Endothelial cell of umbilical vein (primary cell): ENCODE measurements around the gene NES. TPM values are rescaled to one million over a fixed set of nuclear protein-coding genes. Genes with fewer than 3 reads are reported as not detected.

Experiments used
- BruUV-seq: library from RNA; stranded (reverse); fragments of 400-500 nt; replicated peaks from 2 replicates; lab custom pipeline; 2021; lab: Mats Ljungman, UMichigan
- CTCF ChIA-PET: fragments of 300-600, 350-600 bp; sonication (Branson Sonifier 250); formaldehyde crosslinking; loops from one replicate; lab custom pipeline; 2021; ENCODE audit warnings: antibody characterized with exemption, inconsistent platforms; lab: Charles Lee
- POLR2A ChIA-PET: fragments of 300-600, 350-600 bp; sonication (Branson Sonifier 250); formaldehyde crosslinking; loops from one replicate; lab custom pipeline; 2021; ENCODE audit warnings: antibody characterized with exemption, inconsistent platforms; lab: Charles Lee
- DNase-seq: peaks from one replicate; pipeline ENCODE4 v3.0.0-alpha.2; 2011; ENCODE audit warnings: low read depth, low spot score
- FAIRE-seq: peaks from 2 replicates; lab custom pipeline; 2011; peaks lifted over from hg19 to GRCh38; lab: Jason Lieb, UNC
- H2AFZ ChIP-seq: 2 replicates; pipeline ENCODE4 v1.6.0; 2012; ENCODE audit warnings: low read depth, low read length, control low read depth, inconsistent platforms
- H3K27ac ChIP-seq: 2 replicates; pipeline ENCODE4 v1.5.1; 2011; ENCODE audit warnings: low read depth, mild to moderate bottlenecking, control low read depth, low read length, moderate library complexity; ENCODE audit not compliant: insufficient read depth
- H3K27me3 ChIP-seq, 2 experiments: 2 replicates each; pipeline versions ENCODE4 v1.6.0 to v1.6.1; 2011; ENCODE audit warnings: low read length in 2 of 2, mixed read lengths in 1 of 2; ENCODE audit not compliant: control insufficient read depth in 2 of 2, insufficient read depth in 2 of 2
- H3K36me3 ChIP-seq, 2 experiments: 2 replicates in 1 of 2; 3 replicates in 1 of 2; pipeline ENCODE4 v1.5.1; 2011; ENCODE audit warnings: low read length in 2 of 2, mild to moderate bottlenecking in 1 of 2, moderate library complexity in 1 of 2; ENCODE audit not compliant: control insufficient read depth in 2 of 2, insufficient read depth in 2 of 2; ENCODE audit errors: extremely low read depth in 1 of 2
- H3K4me1 ChIP-seq: 3 replicates; pipeline ENCODE4 v1.5.1; 2011; ENCODE audit warnings: mild to moderate bottlenecking, low read length; ENCODE audit not compliant: control insufficient read depth, insufficient read depth; ENCODE audit errors: extremely low read depth
- H3K4me2 ChIP-seq: 2 replicates; pipeline ENCODE4 v1.6.1; 2011; ENCODE audit warnings: low read length, control low read depth, mixed read lengths; ENCODE audit not compliant: insufficient read depth
- H3K4me3 ChIP-seq, 3 experiments: fragments of 200-600 bp in 1 of 3; sonication (generic), shearing (Covaris generic) in 1 of 3; replicated peaks in 1 of 3; 2 replicates each; pipeline ENCODE4 v1.5.1; 2011 to 2016; ENCODE audit warnings: control low read depth in 3 of 3, low read length in 3 of 3, mild to moderate bottlenecking in 2 of 3, inconsistent platforms in 1 of 3, low read depth in 1 of 3, moderate library complexity in 1 of 3; ENCODE audit not compliant: insufficient read depth in 1 of 3
- H3K79me2 ChIP-seq: 2 replicates; pipeline ENCODE4 v1.6.0; 2012; ENCODE audit warnings: low read length, inconsistent platforms; ENCODE audit not compliant: control insufficient read depth, insufficient read depth
- H3K9ac ChIP-seq: replicated peaks from 2 replicates; pipeline ENCODE3; 2011; ENCODE audit warnings: low read length, control low read depth; ENCODE audit not compliant: insufficient read depth; ENCODE audit errors: extremely low read depth
- H3K9me1 ChIP-seq: replicated peaks from 3 replicates; pipeline ENCODE4 v1.6.0; 2011; ENCODE audit warnings: mild to moderate bottlenecking, low read length; ENCODE audit not compliant: control insufficient read depth, insufficient read depth; ENCODE audit errors: extremely low read depth
- H3K9me3 ChIP-seq: replicated peaks from 2 replicates; pipeline ENCODE4 v1.5.1; 2012; ENCODE audit warnings: low read length, inconsistent platforms; ENCODE audit not compliant: control insufficient read depth, insufficient read depth
- H4K20me1 ChIP-seq: replicated peaks from 2 replicates; pipeline ENCODE3; 2011; ENCODE audit warnings: mild to moderate bottlenecking, low read length; ENCODE audit not compliant: control insufficient read depth, insufficient read depth; ENCODE audit errors: extremely low read depth
- EZH2 ChIP-seq: IDR thresholded peaks from 2 replicates; pipeline ENCODE4 v1.6.1; 2012; ENCODE audit warnings: borderline replicate concordance, low read depth, mild to moderate bottlenecking, moderate library complexity, low read length, inconsistent platforms; ENCODE audit not compliant: severe bottlenecking
- FOS ChIP-seq: IDR thresholded peaks from 2 replicates; pipeline ENCODE4 v1.6.1; 2011; ENCODE audit warnings: mild to moderate bottlenecking, low read length, moderate library complexity, borderline replicate concordance; ENCODE audit not compliant: insufficient read depth
- GATA2 ChIP-seq: IDR thresholded peaks from 2 replicates; pipeline ENCODE4 v1.7.0; 2011; ENCODE audit warnings: low read depth, mild to moderate bottlenecking, moderate library complexity, mixed read lengths, low read length; ENCODE audit not compliant: insufficient read length, insufficient read depth
- JUN ChIP-seq: IDR thresholded peaks from 2 replicates; pipeline ENCODE4 v1.6.1; 2011; ENCODE audit warnings: borderline replicate concordance, low read depth; ENCODE audit not compliant: insufficient read length, insufficient read depth
- MYC ChIP-seq: IDR thresholded peaks from one replicate; pipeline ENCODE4 v1.6.1; 2011; ENCODE audit warnings: mild to moderate bottlenecking, low read depth, low read length
- POLR2A ChIP-seq: IDR thresholded peaks from 2 replicates; pipeline ENCODE4 v1.6.1; 2012; ENCODE audit warnings: low read depth, mild to moderate bottlenecking, control low read depth, low read length
- POLR2AphosphoS5 ChIP-seq: IDR thresholded peaks from 2 replicates; pipeline ENCODE4 v1.6.1; 2012; ENCODE audit warnings: low read depth, mild to moderate bottlenecking, control low read depth, low read length, moderate library complexity; ENCODE audit not compliant: insufficient read depth
- dilution Hi-C: fragments of 300-500 bp; cut with MboI; formaldehyde crosslinking; loops from one replicate; pipeline ENCODE4 v1.15.0; 2019; ENCODE audit warnings: low sequenced_read_pairs; ENCODE audit not compliant: extremely low pct_ligation_motif_present
- intact Hi-C: fragments of 100-400 bp; cut with micrococcal nuclease; formaldehyde crosslinking; loops from one replicate; pipeline ENCODE4 v1.10.0; 2022
- polyA plus RNA-seq, 4 experiments: library from polyadenylated mRNA; depleted of rRNA in 3 of 4; stranded (reverse) in 3 of 4; unstranded in 1 of 4; fragments of >200 nt; gene quantifications; 2 replicates each; pipeline versions ENCODE4 v1.2.1 to v1.2.3, GENCODE V29; 2011 to 2012; ENCODE audit warnings: missing spikeins in 1 of 4
- total RNA-seq: library from RNA; stranded (reverse); gene quantifications from 2 replicates; pipeline ENCODE4 v1.2.3, GENCODE V29; 2021
- TF ChIP-seq, protein P1 (sequence below): IDR thresholded peaks from 2 replicates; pipeline ENCODE4 v1.6.1; 2011; ENCODE audit not compliant: insufficient read depth, insufficient read length
- TF ChIP-seq, protein P2 (sequence below), 2 donors: IDR thresholded peaks; 1 replicate in 1 of 2; 2 replicates in 1 of 2; pipeline ENCODE4 v1.5.1; 2011; ENCODE audit warnings: low read length in 2 of 2, mild to moderate bottlenecking in 2 of 2, moderate library complexity in 2 of 2, control low read depth in 1 of 2, inconsistent platforms in 1 of 2, low read depth in 1 of 2; ENCODE audit not compliant: insufficient read depth in 1 of 2; ENCODE audit errors: extremely low read depth in 1 of 2

The NES gene
- total and polyA plus RNA-seq, 2 donors (not counting 3 experiments of a cell fraction or from before 2014, with no cell fraction given) = 19.4 to 274 TPM

DNA sequence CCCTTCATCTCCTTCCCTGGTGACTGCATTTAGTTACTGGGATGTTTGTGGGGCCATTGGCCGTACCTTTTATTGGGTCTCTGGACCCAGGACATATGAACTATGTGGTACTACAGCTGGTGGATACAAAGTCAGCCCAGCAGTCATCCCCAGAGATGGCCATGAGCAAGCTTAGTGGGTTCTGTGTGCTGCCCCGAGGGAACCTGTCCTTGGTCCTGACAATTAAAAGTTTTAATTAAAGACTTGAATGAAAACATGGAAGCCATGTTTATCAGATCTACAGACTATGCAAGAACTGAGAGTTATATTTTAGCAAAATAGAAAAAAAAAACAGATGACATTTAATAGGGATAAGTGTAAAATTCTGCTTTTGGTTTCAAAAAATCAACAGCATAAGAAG lies 2.8 kb upstream of the NES start:
- no peaks in the 10 kb centered on the region for H3K9me3 ChIP-seq
- CTCF ChIA-PET = interaction anchor here (0.7 to 10.9 kb wide), 9 partner anchors 9 to 212 kb away, joined by 3 to 221 read pairs (median 3); partner anchors contain the start of genes ISG20L2 and METTL25B

More for the DNA sequence above, 2.8 kb upstream of the NES start:
- FAIRE-seq (no peak), DNase-seq (no peak)
- peaks cover 22% of the 10 kb centered on the region for H3K4me1 ChIP-seq
- H3K9ac ChIP-seq = no peak overlapping the region
- no peak overlapping the region for H3K4me3 ChIP-seq
- H3K36me3 ChIP-seq = no peaks in the 10 kb centered on the region
- peaks cover 25% of the 10 kb centered on the region for H3K79me2 ChIP-seq
- intact Hi-C loops (no loop called here), dilution Hi-C loops (no loop called here)
- no peak for TF ChIP-seq JUN
- TF ChIP-seq, protein P1, sequence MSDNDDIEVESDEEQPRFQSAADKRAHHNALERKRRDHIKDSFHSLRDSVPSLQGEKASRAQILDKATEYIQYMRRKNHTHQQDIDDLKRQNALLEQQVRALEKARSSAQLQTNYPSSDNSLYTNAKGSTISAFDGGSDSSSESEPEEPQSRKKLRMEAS = no peak
- no peak for TF ChIP-seq FOS
- TF ChIP-seq GATA2 = no peak
- TF ChIP-seq POLR2AphosphoS5 = no peak
- TF ChIP-seq, protein P2, sequence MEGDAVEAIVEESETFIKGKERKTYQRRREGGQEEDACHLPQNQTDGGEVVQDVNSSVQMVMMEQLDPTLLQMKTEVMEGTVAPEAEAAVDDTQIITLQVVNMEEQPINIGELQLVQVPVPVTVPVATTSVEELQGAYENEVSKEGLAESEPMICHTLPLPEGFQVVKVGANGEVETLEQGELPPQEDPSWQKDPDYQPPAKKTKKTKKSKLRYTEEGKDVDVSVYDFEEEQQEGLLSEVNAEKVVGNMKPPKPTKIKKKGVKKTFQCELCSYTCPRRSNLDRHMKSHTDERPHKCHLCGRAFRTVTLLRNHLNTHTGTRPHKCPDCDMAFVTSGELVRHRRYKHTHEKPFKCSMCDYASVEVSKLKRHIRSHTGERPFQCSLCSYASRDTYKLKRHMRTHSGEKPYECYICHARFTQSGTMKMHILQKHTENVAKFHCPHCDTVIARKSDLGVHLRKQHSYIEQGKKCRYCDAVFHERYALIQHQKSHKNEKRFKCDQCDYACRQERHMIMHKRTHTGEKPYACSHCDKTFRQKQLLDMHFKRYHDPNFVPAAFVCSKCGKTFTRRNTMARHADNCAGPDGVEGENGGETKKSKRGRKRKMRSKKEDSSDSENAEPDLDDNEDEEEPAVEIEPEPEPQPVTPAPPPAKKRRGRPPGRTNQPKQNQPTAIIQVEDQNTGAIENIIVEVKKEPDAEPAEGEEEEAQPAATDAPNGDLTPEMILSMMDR (IDR thresholded peaks at IDR 0.05; ENCODE audit: extremely low read depth in 1 of 2, insufficient read depth in 1 of 2, low read depth in 1 of 2, low read length in 2 of 2) = no peak
- no peak for TF ChIP-seq POLR2A
- no peak for TF ChIP-seq MYC
- no peak for TF ChIP-seq EZH2
- H3K27me3 ChIP-seq = peaks cover 11 to 18% of the 10 kb centered on the region in 2 experiments
- BruUV-seq = no TSS peak
- H2AFZ ChIP-seq = no peak overlapping the region
- H3K9me1 ChIP-seq = no peaks in the 10 kb centered on the region
- POLR2A ChIA-PET = no interaction called here
- H3K4me2 ChIP-seq = no peak overlapping the region
- no peak overlapping the region for H3K27ac ChIP-seq
- H4K20me1 ChIP-seq = no peaks in the 10 kb centered on the region
